Peyer's patch (tissue), 4 donors: ENCODE data around the gene LTBR.
A peak's percentile ranks its signal among the peaks of the same experiment; 100 is the strongest.

Source experiments
- POLR2A ChIP-seq, 2 donors: fragments of 450-650 bp; IDR thresholded peaks; one replicate each; pipeline ENCODE4 v1.5.1; 2017; ENCODE audit warnings: antibody characterized with exemption in 2 of 2, mild to moderate bottlenecking in 2 of 2, moderate library complexity in 2 of 2
- TF ChIP-seq, protein P1 (sequence below), 6 experiments: fragments of 450-650 bp in 4 of 6; fragments of 200-600 bp in 2 of 6; sonication (generic) in 1 of 6; IDR thresholded peaks; one replicate each; pipeline ENCODE4 v1.5.1; 2017 to 2019; ENCODE audit warnings: antibody characterized with exemption in 6 of 6, mild to moderate bottlenecking in 3 of 6, moderate library complexity in 1 of 6

DNA sequence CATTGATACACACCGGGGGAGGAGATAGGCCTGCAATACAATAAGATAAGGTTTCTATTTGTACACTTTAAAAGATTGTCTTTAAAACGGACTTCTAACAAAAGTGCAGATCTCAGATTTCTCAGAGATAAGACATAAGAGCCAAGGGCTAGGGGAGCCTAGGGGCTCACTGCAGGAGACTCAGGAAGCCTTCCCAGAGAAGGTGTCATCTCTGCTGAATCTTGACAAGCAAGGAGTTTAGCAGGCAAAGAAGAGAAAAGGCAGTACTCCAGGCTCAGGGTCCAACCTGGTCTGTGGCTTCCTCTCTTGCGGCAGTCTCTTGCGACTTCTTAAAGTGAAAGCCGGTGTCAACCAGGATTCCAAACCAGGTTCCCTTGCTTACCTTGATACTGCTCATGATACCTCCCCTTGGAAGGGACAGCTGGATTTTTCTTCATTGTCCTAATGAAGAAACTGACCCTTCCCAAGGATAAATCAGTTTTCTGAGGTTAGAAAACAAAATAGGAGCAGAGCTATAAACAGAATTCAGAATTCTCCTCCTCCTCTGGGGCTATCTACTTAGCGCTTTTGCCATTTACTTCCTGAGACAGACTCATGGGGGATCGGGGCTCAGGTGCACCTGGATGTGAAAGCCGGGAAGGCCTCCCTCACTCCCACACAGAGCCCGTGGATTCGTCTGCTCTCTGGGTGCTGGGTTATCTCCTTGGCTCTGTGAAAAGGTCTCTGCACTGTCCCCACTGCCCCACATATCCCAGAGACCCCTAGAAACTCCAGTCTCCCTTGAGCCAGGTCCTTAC is 6.9 kb upstream of the LTBR start:
- TF ChIP-seq, protein P1, sequence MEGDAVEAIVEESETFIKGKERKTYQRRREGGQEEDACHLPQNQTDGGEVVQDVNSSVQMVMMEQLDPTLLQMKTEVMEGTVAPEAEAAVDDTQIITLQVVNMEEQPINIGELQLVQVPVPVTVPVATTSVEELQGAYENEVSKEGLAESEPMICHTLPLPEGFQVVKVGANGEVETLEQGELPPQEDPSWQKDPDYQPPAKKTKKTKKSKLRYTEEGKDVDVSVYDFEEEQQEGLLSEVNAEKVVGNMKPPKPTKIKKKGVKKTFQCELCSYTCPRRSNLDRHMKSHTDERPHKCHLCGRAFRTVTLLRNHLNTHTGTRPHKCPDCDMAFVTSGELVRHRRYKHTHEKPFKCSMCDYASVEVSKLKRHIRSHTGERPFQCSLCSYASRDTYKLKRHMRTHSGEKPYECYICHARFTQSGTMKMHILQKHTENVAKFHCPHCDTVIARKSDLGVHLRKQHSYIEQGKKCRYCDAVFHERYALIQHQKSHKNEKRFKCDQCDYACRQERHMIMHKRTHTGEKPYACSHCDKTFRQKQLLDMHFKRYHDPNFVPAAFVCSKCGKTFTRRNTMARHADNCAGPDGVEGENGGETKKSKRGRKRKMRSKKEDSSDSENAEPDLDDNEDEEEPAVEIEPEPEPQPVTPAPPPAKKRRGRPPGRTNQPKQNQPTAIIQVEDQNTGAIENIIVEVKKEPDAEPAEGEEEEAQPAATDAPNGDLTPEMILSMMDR (IDR thresholded peaks at IDR 0.05): peak in 2 of 6 experiments; percentile 1
- peak in 1 of 2 donors; percentile 9 for TF ChIP-seq POLR2A (IDR thresholded peaks at IDR 0.05)
